SHP77 treated with DMSO at 0.1 percent for 48 hours (cell line): Measurements from ENCODE around the gene LIF.

Experiments
- DNase-seq: peaks from one replicate; lab custom pipeline; 2025; lab: John Stamatoyannopoulos, UW

LIF gene

GRCh38 chr22:30284172-30284571 is 37.6 kb upstream of the LIF start:
- no peak for DNase-seq

- DNase-seq = no peak
These were observed 36.8 kb upstream of the LIF start for GRCh38 chr22:30283342-30283741.

- no peak for DNase-seq
These were observed 36.1 kb upstream of the LIF start for GRCh38 chr22:30282616-30283046.

GRCh38 chr22:30280505-30280904 is 33.9 kb upstream of the LIF start:
- no peak for DNase-seq

GRCh38 chr22:30279932-30280331 is 33.4 kb upstream of the LIF start:
- no peak for DNase-seq

- DNase-seq = no peak
These were observed 32.7 kb upstream of the LIF start for GRCh38 chr22:30279046-30279788.

GRCh38 chr22:30277547-30278344 is 31.2 kb upstream of the LIF start:
- no peak for DNase-seq

- DNase-seq = no peak
These were observed 29.5 kb upstream of the LIF start for GRCh38 chr22:30276039-30276438.

- no peak for DNase-seq
These were observed 29.1 kb upstream of the LIF start for GRCh38 chr22:30275625-30276024.

GRCh38 chr22:30274437-30274812 is 27.9 kb upstream of the LIF start:
- no peak for DNase-seq

- no peak for DNase-seq
These were observed 27.3 kb upstream of the LIF start for GRCh38 chr22:30273711-30274436.

- DNase-seq = no peak
These were observed 26.4 kb upstream of the LIF start for GRCh38 chr22:30272781-30273601.

- no peak for DNase-seq
These were observed 24.3 kb upstream of the LIF start for GRCh38 chr22:30270832-30271231.

- DNase-seq = no peak
These were observed 21.8 kb upstream of the LIF start for GRCh38 chr22:30268331-30268730.

- DNase-seq = no peak
These were observed 21.1 kb upstream of the LIF start for GRCh38 chr22:30267382-30268302.

GRCh38 chr22:30266445-30267381 is 20.2 kb upstream of the LIF start, which contains the start of gene OSM:
TSS of gene OSM (minus strand) at chr22:30266851. CDS start at chr22:30266799, 52 bp downstream.
- DNase-seq = no peak

- DNase-seq = no peak
These were observed 19.4 kb upstream of the LIF start for GRCh38 chr22:30265823-30266444.

- DNase-seq = no peak
These were observed 18.7 kb upstream of the LIF start for GRCh38 chr22:30265131-30265720.

GRCh38 chr22:30263883-30264282 is 17.3 kb upstream of the LIF start:
- DNase-seq = no peak
